ENCODE results near the gene GNAZ. TPM values are rescaled to one million over a fixed set of nuclear protein-coding genes. Genes with fewer than 3 reads are reported as not detected.

GNAZ gene
- total and polyA plus RNA-seq, 12 donors = 1.3 to 4.2 (median 2.3) TPM

DNA sequence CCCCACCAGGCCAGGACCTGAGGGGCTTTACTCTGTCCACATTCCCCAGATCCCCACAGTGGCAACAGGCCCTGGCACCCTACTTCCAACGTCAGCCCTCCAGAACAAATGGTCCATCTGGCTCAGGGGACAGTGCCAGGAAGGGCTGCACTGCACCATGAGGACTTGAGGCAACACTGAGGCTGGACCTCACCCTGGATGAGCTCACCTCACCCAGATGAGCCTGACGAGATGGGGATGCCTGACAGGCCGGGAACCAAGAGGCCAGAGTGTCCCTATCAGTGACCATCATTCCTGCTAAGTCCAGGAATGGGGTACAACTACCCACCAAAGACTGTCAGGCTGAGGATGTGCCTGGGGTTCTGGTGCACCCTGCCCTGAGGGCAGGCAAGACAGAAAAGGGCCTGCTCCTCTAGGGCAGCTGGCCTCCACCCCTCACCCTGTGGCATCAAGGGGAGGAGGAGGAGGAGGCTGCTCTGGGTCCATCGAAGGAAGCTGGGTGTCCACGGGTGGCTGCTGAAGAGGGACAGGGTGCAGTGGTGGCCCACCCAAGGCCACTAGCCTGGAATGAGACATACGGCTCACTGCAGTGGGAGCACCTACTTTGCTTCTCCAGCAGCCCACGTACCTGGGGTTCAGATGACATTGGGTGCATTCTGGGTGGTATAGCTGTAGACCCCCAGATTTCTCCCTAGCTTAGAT, 56.9 kb downstream of the GNAZ start:
- intact Hi-C loops (cut with DNase I) = loop anchor here in 4 of 10 donors (10.0 kb wide), 4 partner anchors 272 to 782 kb away; no protein-coding TSS in a partner anchor
- peaks cover 0 to 11% (median 7%) of the 10 kb centered on the region in 9 donors for H3K4me1 ChIP-seq
- H3K27me3 ChIP-seq = peaks cover 0 to 6% (median 0%) of the 10 kb centered on the region in 7 donors
- no peak overlapping the region for H3K27ac ChIP-seq
- H3K36me3 ChIP-seq = peaks cover 0 to 8% (median 0%) of the 10 kb centered on the region in 9 donors
- 95% methylated on average over 7 of the region's 7 CpGs for WGBS, 2 donors
- no peak overlapping the region for H3K4me3 ChIP-seq
- ATAC-seq (peak in 1 of 8 donors; percentile 19), DNase-seq (no peak)
- no peaks in the 10 kb centered on the region for H3K9me3 ChIP-seq
- TF ChIP-seq, protein P1, sequence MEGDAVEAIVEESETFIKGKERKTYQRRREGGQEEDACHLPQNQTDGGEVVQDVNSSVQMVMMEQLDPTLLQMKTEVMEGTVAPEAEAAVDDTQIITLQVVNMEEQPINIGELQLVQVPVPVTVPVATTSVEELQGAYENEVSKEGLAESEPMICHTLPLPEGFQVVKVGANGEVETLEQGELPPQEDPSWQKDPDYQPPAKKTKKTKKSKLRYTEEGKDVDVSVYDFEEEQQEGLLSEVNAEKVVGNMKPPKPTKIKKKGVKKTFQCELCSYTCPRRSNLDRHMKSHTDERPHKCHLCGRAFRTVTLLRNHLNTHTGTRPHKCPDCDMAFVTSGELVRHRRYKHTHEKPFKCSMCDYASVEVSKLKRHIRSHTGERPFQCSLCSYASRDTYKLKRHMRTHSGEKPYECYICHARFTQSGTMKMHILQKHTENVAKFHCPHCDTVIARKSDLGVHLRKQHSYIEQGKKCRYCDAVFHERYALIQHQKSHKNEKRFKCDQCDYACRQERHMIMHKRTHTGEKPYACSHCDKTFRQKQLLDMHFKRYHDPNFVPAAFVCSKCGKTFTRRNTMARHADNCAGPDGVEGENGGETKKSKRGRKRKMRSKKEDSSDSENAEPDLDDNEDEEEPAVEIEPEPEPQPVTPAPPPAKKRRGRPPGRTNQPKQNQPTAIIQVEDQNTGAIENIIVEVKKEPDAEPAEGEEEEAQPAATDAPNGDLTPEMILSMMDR (IDR thresholded peaks at IDR 0.05) = no peak

DNA sequence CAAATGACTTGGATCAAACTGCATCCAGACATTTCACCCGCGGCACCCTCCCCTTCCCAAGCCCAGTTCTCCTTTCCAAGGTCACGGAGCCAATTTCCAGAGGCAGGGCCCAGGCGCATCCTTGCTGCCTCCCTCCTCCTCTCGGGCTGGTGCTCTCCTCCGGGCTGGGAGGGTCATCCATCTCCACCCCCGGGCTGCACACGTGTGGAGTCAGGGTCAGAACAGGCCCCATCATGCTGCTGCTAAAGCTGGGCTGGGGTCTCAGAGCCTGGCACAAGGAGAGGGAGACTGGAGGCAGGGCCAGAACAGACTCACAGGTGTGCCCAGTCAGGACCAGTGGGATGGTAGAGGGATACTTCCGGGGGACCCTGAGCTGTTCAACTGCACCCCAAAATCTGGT, 57.5 kb downstream of the GNAZ start:
- 73 to 85% methylated on average over 9 of the region's 9 CpGs for WGBS, 2 donors
- Histone ChIP-seq H3K4me3 (no peak overlapping the region), H3K9me3 (no peaks in the 10 kb centered on the region), H3K27ac (no peak overlapping the region), H3K4me1 (peaks cover 0 to 11% (median 7%) of the 10 kb centered on the region in 9 donors), H3K36me3 (peaks cover 0 to 8% (median 0%) of the 10 kb centered on the region in 9 donors), H3K27me3 (peaks cover 0 to 6% (median 0%) of the 10 kb centered on the region in 7 donors)
- ATAC-seq = no peak
- TF ChIP-seq, protein P1 (IDR thresholded peaks at IDR 0.05) = no peak
- intact Hi-C loops (cut with DNase I) = loop anchor here (1.0 to 10.0 kb wide), 8 partner anchors 167 to 783 kb away; no protein-coding TSS in a partner anchor
- DNase-seq = no peak

DNA sequence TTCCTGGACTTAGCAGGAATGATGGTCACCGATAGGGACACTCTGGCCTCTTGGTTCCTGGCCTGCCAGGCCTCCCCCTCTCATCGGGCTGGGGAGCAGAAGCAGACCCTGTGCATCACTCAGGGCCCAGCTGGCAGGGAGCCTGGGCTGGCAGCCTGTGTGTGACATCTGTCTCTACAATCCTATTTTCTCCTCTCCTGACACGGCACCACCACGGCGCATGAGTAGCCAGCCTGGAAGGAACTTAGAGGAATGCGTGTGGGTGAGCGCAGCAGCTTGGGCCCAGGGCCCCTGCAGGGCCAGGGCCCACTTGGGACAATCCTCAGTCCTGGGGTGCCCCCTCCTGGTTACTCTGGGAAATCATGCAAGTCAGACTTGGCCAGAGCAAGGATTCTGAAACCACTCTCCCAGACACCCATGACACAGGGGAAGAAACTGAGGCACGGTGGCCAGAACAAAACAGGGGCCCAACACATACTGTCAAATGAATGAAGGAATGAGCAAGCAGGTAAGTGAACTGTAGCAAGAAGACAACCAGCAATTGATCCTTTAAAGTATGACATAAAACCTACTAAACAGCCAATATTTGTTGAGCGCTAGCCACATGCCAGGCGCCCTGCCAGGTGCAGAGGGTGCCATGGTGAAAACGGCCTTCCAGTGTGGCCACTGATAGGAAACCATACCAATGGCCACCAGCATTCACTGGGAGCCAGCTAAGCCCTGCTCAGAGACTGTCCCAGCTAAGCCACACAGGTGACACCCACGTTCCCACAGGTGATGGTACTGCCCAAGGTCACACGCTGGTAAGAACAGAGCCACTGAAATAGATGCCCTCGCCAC, 58.2 kb downstream of the GNAZ start:
- Histone ChIP-seq H3K27me3 (peaks cover 0 to 6% (median 0%) of the 10 kb centered on the region in 7 donors), H3K4me1 (peaks cover 0 to 11% (median 7%) of the 10 kb centered on the region in 9 donors), H3K27ac (no peak overlapping the region), H3K36me3 (peaks cover 0 to 4% (median 0%) of the 10 kb centered on the region in 9 donors), H3K4me3 (no peak overlapping the region), H3K9me3 (no peaks in the 10 kb centered on the region)
- DNase-seq (peak; percentile 57 to 76), ATAC-seq (peak; percentile 83 to 93 (median 90))
- intact Hi-C loops (cut with DNase I) = loop anchor here (1.0 to 10.0 kb wide), 8 partner anchors 168 to 784 kb away; no protein-coding TSS in a partner anchor
- 30 to 33% methylated on average over 14 of the region's 14 CpGs for WGBS, 2 donors
- TF ChIP-seq, protein P1 (IDR thresholded peaks at IDR 0.05) = peak; percentile 62 to 87 (median 83)

DNA sequence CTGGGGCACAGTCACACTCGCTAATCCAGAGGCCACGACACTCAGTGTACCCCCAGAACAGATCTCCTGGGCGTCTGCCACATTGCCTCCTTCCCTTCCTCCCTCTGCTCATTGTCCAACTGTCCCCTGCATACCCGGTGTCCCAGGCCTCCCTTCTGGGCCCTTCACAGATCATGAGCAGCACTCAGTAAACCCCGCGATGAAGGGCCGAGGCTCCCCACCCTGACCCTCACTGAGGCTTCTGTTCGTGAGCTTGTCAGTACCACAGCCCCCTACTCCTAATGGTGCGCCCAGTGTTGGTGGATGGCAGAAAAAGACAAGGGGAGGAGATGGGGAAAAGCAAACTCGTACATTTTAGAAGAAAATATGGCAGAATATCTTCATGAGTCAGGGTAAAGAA, 58.8 kb downstream of the GNAZ start:
- no peak overlapping the region for H3K27ac ChIP-seq
- DNase-seq (no peak), ATAC-seq (no peak)
- no peaks in the 10 kb centered on the region for H3K9me3 ChIP-seq
- intact Hi-C loops (cut with DNase I) = loop anchor here in 5 of 10 donors (2.0 to 10.0 kb wide), 5 partner anchors 170 to 784 kb away; no protein-coding TSS in a partner anchor
- TF ChIP-seq, protein P1 (IDR thresholded peaks at IDR 0.05) = no peak
- no peaks in the 10 kb centered on the region for H3K36me3 ChIP-seq
- 76 to 83% methylated on average over 10 of the region's 10 CpGs for whole genome bisulfite sequencing, 2 donors
- H3K4me1 ChIP-seq = peaks cover 0 to 11% (median 7%) of the 10 kb centered on the region in 9 donors
- H3K4me3 ChIP-seq = no peak overlapping the region
- H3K27me3 ChIP-seq = peaks cover 0 to 6% (median 0%) of the 10 kb centered on the region in 7 donors
